Keratinocyte (primary cell): Measurements from ENCODE around the gene CRIM1. TPM values are rescaled to one million over a fixed set of nuclear protein-coding genes. Genes with fewer than 3 reads are reported as not detected.
A peak's percentile ranks its signal among the peaks of the same experiment; 100 is the strongest.

Source experiments
- DNase-seq: peaks from one replicate; pipeline ENCODE4 v3.0.0-alpha.2; 2011; ENCODE audit warnings: low read depth, missing footprints, low spot score
- FAIRE-seq: peaks from 2 replicates; lab custom pipeline; 2011; peaks lifted over from hg19 to GRCh38; lab: Jason Lieb, UNC
- H2AFZ ChIP-seq: 2 replicates; pipeline ENCODE4 v1.6.0; 2012; ENCODE audit warnings: low read length, control low read depth, inconsistent platforms; ENCODE audit not compliant: control insufficient read depth
- H3K27ac ChIP-seq: 2 replicates; pipeline ENCODE4 v1.5.1; 2011; ENCODE audit warnings: low read length; ENCODE audit not compliant: control insufficient read depth, insufficient read depth
- H3K27me3 ChIP-seq: 3 replicates; pipeline ENCODE4 v1.6.0; 2011; ENCODE audit warnings: low read length; ENCODE audit not compliant: control insufficient read depth, insufficient read depth; ENCODE audit errors: extremely low read depth
- H3K36me3 ChIP-seq, 2 experiments: 2 replicates in 1 of 2; 3 replicates in 1 of 2; pipeline ENCODE4 v1.5.1; 2011; ENCODE audit warnings: low read length in 2 of 2, mild to moderate bottlenecking in 1 of 2; ENCODE audit not compliant: control insufficient read depth in 2 of 2, insufficient read depth in 2 of 2; ENCODE audit errors: extremely low read depth in 1 of 2
- H3K4me1 ChIP-seq: 3 replicates; pipeline ENCODE4 v1.5.1; 2011; ENCODE audit warnings: low read length; ENCODE audit not compliant: control insufficient read depth, insufficient read depth; ENCODE audit errors: extremely low read depth
- H3K4me2 ChIP-seq: 3 replicates; pipeline ENCODE4 v1.6.0; 2011; ENCODE audit warnings: low read depth, low read length; ENCODE audit not compliant: control insufficient read depth, insufficient read depth; ENCODE audit errors: extremely low read depth
- H3K4me3 ChIP-seq, 3 experiments: fragments of 200-600 bp in 1 of 3; sonication (generic) in 1 of 3; 2 replicates in 2 of 3; 3 replicates in 1 of 3; pipeline ENCODE4 v1.5.1; 2011 to 2016; ENCODE audit warnings: low read length in 3 of 3, mild to moderate bottlenecking in 3 of 3, control low read depth in 2 of 3, inconsistent platforms in 1 of 3, low read depth in 1 of 3, mixed read lengths in 1 of 3, mixed run types in 1 of 3, moderate library complexity in 1 of 3; ENCODE audit not compliant: control insufficient read depth in 2 of 3, insufficient read depth in 2 of 3; ENCODE audit errors: extremely low read depth in 1 of 3
- H3K79me2 ChIP-seq: 2 replicates; pipeline ENCODE4 v1.6.0; 2012; ENCODE audit warnings: low read length; ENCODE audit not compliant: control insufficient read depth, insufficient read depth
- H3K9ac ChIP-seq: 3 replicates; pipeline ENCODE4 v1.6.0; 2011; ENCODE audit warnings: low read length; ENCODE audit not compliant: control insufficient read depth, insufficient read depth; ENCODE audit errors: extremely low read depth
- H3K9me1 ChIP-seq: 3 replicates; pipeline ENCODE4 v1.6.0; 2011; ENCODE audit warnings: low read length; ENCODE audit not compliant: control insufficient read depth, insufficient read depth; ENCODE audit errors: extremely low read depth
- H3K9me3 ChIP-seq: 2 replicates; pipeline ENCODE4 v1.5.1; 2012; ENCODE audit warnings: low read depth, low read length; ENCODE audit not compliant: control insufficient read depth
- H4K20me1 ChIP-seq: 3 replicates; pipeline ENCODE4 v1.6.0; 2011; ENCODE audit warnings: low read length; ENCODE audit not compliant: control insufficient read depth, insufficient read depth; ENCODE audit errors: extremely low read depth
- CTCF ChIP-seq, 3 experiments: IDR thresholded peaks in 1 of 3; conservative IDR thresholded peaks in 1 of 3; optimal IDR thresholded peaks in 1 of 3; 2 replicates in 2 of 3; 3 replicates in 1 of 3; pipeline versions ENCODE3 to v1.5.1; 2011; ENCODE audit warnings: low read length in 3 of 3, mild to moderate bottlenecking in 3 of 3, moderate library complexity in 2 of 3, control low read depth in 1 of 3, inconsistent platforms in 1 of 3; ENCODE audit not compliant: insufficient read depth in 2 of 3; ENCODE audit errors: extremely low read depth in 1 of 3
- EZH2 ChIP-seq: IDR thresholded peaks from one replicate; pipeline ENCODE4 v1.6.1; 2012; ENCODE audit warnings: inconsistent platforms, mild to moderate bottlenecking, low read length, moderate library complexity
- dilution Hi-C: fragments of 300-500 bp; cut with MboI; formaldehyde crosslinking; loops from one replicate; pipeline ENCODE4 v1.7.0; 2020; ENCODE audit warnings: low sequenced_read_pairs; ENCODE audit not compliant: extremely low pct_ligation_motif_present
- polyA plus RNA-seq, 5 experiments: library from polyadenylated mRNA; depleted of rRNA in 3 of 5; stranded (reverse) in 3 of 5; stranded (forward) in 1 of 5; unstranded in 1 of 5; fragments of >200 nt; gene quantifications; 1 replicate in 1 of 5; 2 replicates in 3 of 5; 3 replicates in 1 of 5; pipeline versions ENCODE4 v1.2.1 to v1.2.3, GENCODE V29; 2011 to 2012; ENCODE audit warnings: missing spikeins in 2 of 5, low read depth in 1 of 5, low replicate concordance in 1 of 5

The CRIM1 gene
- polyA plus RNA-seq, 1 donor (not counting 4 experiments of a cell fraction or from before 2014, with no cell fraction given) = 98.3 TPM

- no peak overlapping the region for H3K4me2 ChIP-seq
- no peak overlapping the region for H2AFZ ChIP-seq
- no peak for TF ChIP-seq CTCF (optimal IDR thresholded peaks at IDR 0.05 in 1 of 3, IDR thresholded peaks at IDR 0.05 in 1 of 3, conservative IDR thresholded peaks at IDR 0.05 in 1 of 3; ENCODE audit: extremely low read depth in 1 of 3, insufficient read depth in 2 of 3, low read length in 3 of 3)
- TF ChIP-seq EZH2 = no peak
- peaks cover 35% of the 10 kb centered on the region for H3K4me1 ChIP-seq
- no peaks in the 10 kb centered on the region for H3K9me3 ChIP-seq
- H3K79me2 ChIP-seq = peaks cover 92% of the 10 kb centered on the region
- FAIRE-seq (no peak), DNase-seq (no peak)
- dilution Hi-C loops = no loop called here
- H3K9me1 ChIP-seq = peaks cover 8% of the 10 kb centered on the region
- H3K36me3 ChIP-seq = peaks cover 10 to 14% of the 10 kb centered on the region in 2 experiments
- H3K27ac ChIP-seq = no peak overlapping the region
- no peaks in the 10 kb centered on the region for H3K27me3 ChIP-seq
- H3K4me3 ChIP-seq = no peak overlapping the region
- H3K9ac ChIP-seq = no peak overlapping the region
- H4K20me1 ChIP-seq = no peaks in the 10 kb centered on the region
These were observed 28.9 kb downstream of the CRIM1 start for GRCh38 chr2:36384454-36384853.

DNA sequence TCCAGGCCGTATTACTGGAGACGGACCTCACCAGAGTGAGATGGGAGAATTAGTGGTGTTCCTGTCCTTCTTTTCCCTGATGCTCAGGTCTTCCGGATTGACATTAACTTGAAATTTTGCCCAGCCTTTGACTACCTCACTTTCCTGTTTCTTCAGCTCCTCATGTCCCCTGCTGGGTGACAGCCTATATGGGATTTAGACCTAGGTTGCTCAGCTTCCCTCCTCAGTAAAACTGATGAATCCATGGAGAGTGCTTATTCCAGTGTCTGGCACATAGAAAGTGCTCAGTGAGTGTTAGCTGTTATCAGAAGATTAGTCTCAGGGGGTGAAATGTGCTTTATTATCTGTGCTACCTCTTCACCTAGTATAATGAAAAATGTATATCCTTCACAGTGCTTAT lies 30.0 kb downstream of the CRIM1 start:
- H3K9ac ChIP-seq = no peak overlapping the region
- H2AFZ ChIP-seq = no peak overlapping the region
- H3K4me3 ChIP-seq = no peak overlapping the region
- no peak overlapping the region for H3K4me2 ChIP-seq
- peaks cover 6% of the 10 kb centered on the region for H3K9me1 ChIP-seq
- H4K20me1 ChIP-seq = no peaks in the 10 kb centered on the region
- no peak for DNase-seq
- H3K27ac ChIP-seq = no peak overlapping the region
- dilution Hi-C loops = no loop called here
- peak; percentile 69 for FAIRE-seq
- peaks cover 94% of the 10 kb centered on the region for H3K79me2 ChIP-seq
- H3K9me3 ChIP-seq = no peaks in the 10 kb centered on the region
- peaks cover 32% of the 10 kb centered on the region for H3K4me1 ChIP-seq
- H3K36me3 ChIP-seq = peaks cover 11 to 12% of the 10 kb centered on the region in 2 experiments
- no peak for TF ChIP-seq EZH2
- TF ChIP-seq CTCF (optimal IDR thresholded peaks at IDR 0.05 in 1 of 3, IDR thresholded peaks at IDR 0.05 in 1 of 3, conservative IDR thresholded peaks at IDR 0.05 in 1 of 3; ENCODE audit: extremely low read depth in 1 of 3, insufficient read depth in 2 of 3, low read length in 3 of 3) = peak in 1 of 3 experiments; percentile 45
- H3K27me3 ChIP-seq = no peaks in the 10 kb centered on the region
